OCI-LY1 (cell line): ENCODE data around the gene PTPRN2.

ENCODE experiments used
- H2AFZ ChIP-seq: fragments of 200-600 bp; sonication (generic), shearing (Covaris generic); 2 replicates; pipeline ENCODE4 v1.6.0; 2014; ENCODE audit warnings: antibody characterized with exemption, mild to moderate bottlenecking, low read length
- H3F3A ChIP-seq: fragments of 200-600 bp; sonication (generic), shearing (Covaris generic); 2 replicates; pipeline ENCODE4 v1.6.0; 2014; ENCODE audit warnings: mild to moderate bottlenecking, antibody characterized with exemption, low read length, moderate library complexity; ENCODE audit not compliant: insufficient read depth
- H3K27ac ChIP-seq: fragments of 200-600 bp; sonication (generic); 2 replicates; pipeline ENCODE4 v1.5.1; 2014; ENCODE audit warnings: low read length, mixed run types, mild to moderate bottlenecking, low read depth; ENCODE audit not compliant: poor library complexity, severe bottlenecking
- H3K27me3 ChIP-seq: fragments of 200-600 bp; sonication (generic); 2 replicates; pipeline ENCODE4 v1.6.0; 2014; ENCODE audit warnings: antibody characterized with exemption, mild to moderate bottlenecking, low read length, moderate library complexity; ENCODE audit not compliant: insufficient read depth
- H3K36me3 ChIP-seq: fragments of 200-600 bp; sonication (generic); 2 replicates; pipeline ENCODE4 v1.6.1; 2014; ENCODE audit warnings: mild to moderate bottlenecking, antibody characterized with exemption, low read length, moderate library complexity, mixed read lengths; ENCODE audit not compliant: insufficient read depth
- H3K4me1 ChIP-seq: fragments of 200-600 bp; sonication (generic); 2 replicates; pipeline ENCODE4 v1.5.1; 2014; ENCODE audit warnings: mild to moderate bottlenecking, low read length, moderate library complexity; ENCODE audit not compliant: insufficient read depth, severe bottlenecking
- H3K4me2 ChIP-seq: fragments of 200-600 bp; sonication (generic), shearing (Covaris generic); 2 replicates; pipeline ENCODE4 v1.6.1; 2014; ENCODE audit warnings: low read length
- H3K4me3 ChIP-seq: fragments of 200-600 bp; sonication (generic); 2 replicates; pipeline ENCODE4 v1.5.1; 2014; ENCODE audit warnings: low read length, low read depth, mild to moderate bottlenecking, mixed read lengths; ENCODE audit not compliant: poor library complexity, severe bottlenecking
- H3K79me2 ChIP-seq: fragments of 200-600 bp; shearing (Covaris generic); 2 replicates; pipeline ENCODE4 v1.6.1; 2016; ENCODE audit warnings: mixed run types, low read length, mixed read lengths; ENCODE audit not compliant: insufficient read depth
- H3K9ac ChIP-seq: fragments of 200-600 bp; sonication (generic), shearing (Covaris generic); 2 replicates; pipeline ENCODE4 v1.6.1; 2014; ENCODE audit warnings: mild to moderate bottlenecking, low read length, mixed read lengths
- H3K9me2 ChIP-seq: fragments of 200-600 bp; sonication (generic), shearing (Covaris generic); 2 replicates; pipeline ENCODE4 v1.6.1; 2014; ENCODE audit warnings: low read depth, mild to moderate bottlenecking, low read length, mixed read lengths
- H3K9me3 ChIP-seq: fragments of 200-600 bp; shearing (Covaris generic); 2 replicates; pipeline ENCODE4 v1.6.1; 2014; ENCODE audit warnings: low read length, mixed read lengths
- H4K20me1 ChIP-seq: fragments of 200-600 bp; sonication (generic), shearing (Covaris generic); 2 replicates; pipeline ENCODE4 v1.6.0; 2016; ENCODE audit warnings: mild to moderate bottlenecking, low read length; ENCODE audit not compliant: insufficient read depth
- CTCF ChIP-seq: fragments of 200-600 bp; sonication (generic), shearing (Covaris generic); IDR thresholded peaks from 2 replicates; pipeline ENCODE4 v1.5.1; 2017; ENCODE audit warnings: mild to moderate bottlenecking, antibody characterized with exemption, low read length, moderate library complexity, mixed read lengths
- EZH2 ChIP-seq: fragments of 200-600 bp; sonication (generic), shearing (Covaris generic); IDR thresholded peaks from 2 replicates; pipeline ENCODE4 v1.8.0; 2017; ENCODE audit warnings: borderline replicate concordance, mixed run types, mild to moderate bottlenecking, antibody characterized with exemption, low read length, moderate library complexity, mixed read lengths

PTPRN2 gene

GRCh38 chr7:158054081-158054480 is 533.5 kb downstream of the PTPRN2 start:
- Histone ChIP-seq H3K9me3 (no peaks in the 10 kb centered on the region), H3K36me3 (no peaks in the 10 kb centered on the region), H3K9me2 (no peaks in the 10 kb centered on the region), H3K4me3 (no peak overlapping the region), H4K20me1 (no peaks in the 10 kb centered on the region), H3F3A (no peaks in the 10 kb centered on the region), H3K4me1 (no peaks in the 10 kb centered on the region), H3K79me2 (no peaks in the 10 kb centered on the region), H3K27me3 (no peaks in the 10 kb centered on the region), H3K27ac (no peak overlapping the region), H3K4me2 (no peak overlapping the region), H2AFZ (no peak overlapping the region), H3K9ac (no peak overlapping the region)
- TF ChIP-seq EZH2, result no peak
- no peak for TF ChIP-seq CTCF

DNA sequence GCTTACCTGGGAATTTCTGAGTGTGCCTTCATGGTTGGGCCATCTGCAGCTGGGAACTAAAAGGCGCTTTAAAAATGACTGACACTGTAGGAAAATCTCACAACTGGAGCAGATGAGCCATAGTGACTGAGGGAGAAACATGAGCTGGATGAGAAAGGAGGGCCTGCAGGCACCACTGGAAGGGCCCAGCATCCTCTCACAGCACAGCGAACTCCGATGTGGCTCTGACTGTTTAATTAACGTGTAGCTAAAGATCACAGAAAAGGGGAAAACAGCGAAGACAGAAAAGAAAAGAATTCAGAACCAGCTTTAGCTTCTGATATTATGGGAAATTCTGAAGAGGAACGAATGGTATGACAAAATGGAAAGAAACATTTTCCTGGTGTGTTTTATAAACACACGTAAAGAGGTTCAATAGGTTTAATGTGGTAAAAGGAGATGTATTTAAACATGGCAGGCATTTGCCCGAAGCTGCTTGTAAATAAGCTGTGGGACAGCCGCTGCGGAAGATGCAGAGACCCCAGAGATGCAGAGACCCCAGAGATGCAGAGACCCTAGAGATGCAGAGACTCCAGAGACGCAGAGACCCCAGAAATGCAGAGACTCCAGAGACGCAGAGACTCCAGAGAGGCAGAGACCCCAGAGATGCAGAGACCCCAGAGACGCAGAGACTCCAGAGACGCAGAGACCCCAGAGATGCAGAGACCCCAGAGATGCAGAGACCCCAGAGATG is 534.3 kb downstream of the PTPRN2 start:
- no peak for TF ChIP-seq EZH2
- TF ChIP-seq CTCF, result no peak
- Histone ChIP-seq H3K4me2 (no peak overlapping the region), H3K36me3 (no peaks in the 10 kb centered on the region), H3K9ac (no peak overlapping the region), H4K20me1 (no peaks in the 10 kb centered on the region), H3K9me3 (no peaks in the 10 kb centered on the region), H3F3A (no peaks in the 10 kb centered on the region), H3K4me1 (no peaks in the 10 kb centered on the region), H3K79me2 (no peaks in the 10 kb centered on the region), H3K27me3 (no peaks in the 10 kb centered on the region), H2AFZ (no peak overlapping the region), H3K9me2 (no peaks in the 10 kb centered on the region), H3K4me3 (no peak overlapping the region), H3K27ac (no peak overlapping the region)

GRCh38 chr7:158052381-158053060 is 535.1 kb downstream of the PTPRN2 start:
- Histone ChIP-seq H3K9me2 (no peaks in the 10 kb centered on the region), H3K36me3 (no peaks in the 10 kb centered on the region), H3K4me3 (no peak overlapping the region), H3K9ac (no peak overlapping the region), H2AFZ (no peak overlapping the region), H3K79me2 (no peaks in the 10 kb centered on the region), H3K4me2 (no peak overlapping the region), H3K27ac (no peak overlapping the region), H3F3A (no peaks in the 10 kb centered on the region), H3K27me3 (no peaks in the 10 kb centered on the region), H4K20me1 (no peaks in the 10 kb centered on the region), H3K9me3 (no peaks in the 10 kb centered on the region), H3K4me1 (no peaks in the 10 kb centered on the region)
- TF ChIP-seq EZH2 (no peak), CTCF (no peak)
